K562 (cell line): ENCODE data around the gene SETDB1. TPM values are rescaled to one million over a fixed set of nuclear protein-coding genes. Genes with fewer than 3 reads are reported as not detected.

Experiments used
- ARID1B ChIP-seq: fragments of 450-650 bp; IDR thresholded peaks from 2 replicates; pipeline ENCODE4 v1.6.1; 2016; ENCODE audit warnings: antibody characterized with exemption, mild to moderate bottlenecking, inconsistent platforms
- BCL6 ChIP-seq: fragments of 250-450 bp; sonication (Bioruptor Pico); IDR thresholded peaks from 2 replicates; pipeline ENCODE4 v1.4.0; 2020
- CBFA2T3 ChIP-seq: fragments of 450-650 bp; IDR thresholded peaks from 2 replicates; pipeline ENCODE4 v1.6.1; 2017
- DMBX1 ChIP-seq: fragments of 250-450 bp; sonication (Bioruptor Pico); IDR thresholded peaks from 2 replicates; pipeline ENCODE4 v1.8.0; 2022; ENCODE audit warnings: inconsistent platforms, mild to moderate bottlenecking, moderate library complexity, borderline replicate concordance
- ETS2 ChIP-seq: IDR thresholded peaks from 2 replicates; pipeline ENCODE4 v1.6.1; 2016; ENCODE audit warnings: borderline replicate concordance, missing genetic modification characterization, mild to moderate bottlenecking, moderate library complexity, missing compliant biosample characterization; ENCODE audit not compliant: poor library complexity, severe bottlenecking
- GABPA ChIP-seq: fragments of 200-800 bp; sonication (Bioruptor generic); conservative IDR thresholded peaks from 2 replicates; pipeline ENCODE4 v1.6.1; 2016; ENCODE audit warnings: low read depth, missing genetic modification characterization, missing compliant biosample characterization
- MEF2D ChIP-seq: conservative IDR thresholded peaks from 2 replicates; pipeline ENCODE4 v1.6.1; 2016; ENCODE audit warnings: low read depth, missing genetic modification characterization, missing compliant biosample characterization
- POLR2A ChIP-seq: fragments of 450-650 bp; conservative IDR thresholded peaks from 2 replicates; pipeline ENCODE4 v1.6.1; 2016
- RBM14 ChIP-seq: fragments of 200-400 bp; formaldehyde crosslinking; IDR thresholded peaks from 2 replicates; pipeline ENCODE4 v1.6.1; 2018; ENCODE audit warnings: low read depth, mild to moderate bottlenecking, low read length, moderate library complexity, borderline replicate concordance; ENCODE audit not compliant: insufficient read depth
- RBM22 ChIP-seq: fragments of 200-400 bp; formaldehyde crosslinking; IDR thresholded peaks from 2 replicates; pipeline ENCODE4 v1.6.1; 2018; ENCODE audit warnings: low read length, low read depth; ENCODE audit not compliant: poor library complexity, severe bottlenecking
- REST ChIP-seq, 2 experiments: fragments of 450-650 bp; formaldehyde crosslinking in 1 of 2; IDR thresholded peaks; 2 replicates each; pipeline versions ENCODE4 v1.4.0 to v1.6.1; 2014 to 2020; ENCODE audit warnings: mild to moderate bottlenecking in 2 of 2, borderline replicate concordance in 1 of 2, low read depth in 1 of 2
- SAFB2 ChIP-seq: fragments of 200-400 bp; formaldehyde crosslinking; IDR thresholded peaks from 2 replicates; pipeline ENCODE4 v1.6.1; 2018; ENCODE audit warnings: borderline replicate concordance, low read length, low read depth, moderate library complexity; ENCODE audit not compliant: severe bottlenecking
- SOX6 ChIP-seq: fragments of 450-650 bp; IDR thresholded peaks from 2 replicates; pipeline ENCODE4 v1.6.1; 2014; ENCODE audit warnings: mild to moderate bottlenecking
- SRSF3 ChIP-seq: fragments of 200-400 bp; formaldehyde crosslinking; IDR thresholded peaks from 2 replicates; pipeline ENCODE4 v1.6.1; 2016; ENCODE audit warnings: mild to moderate bottlenecking, low read length, moderate library complexity; ENCODE audit not compliant: insufficient read depth
- SUPT5H ChIP-seq: fragments of 450-650 bp; IDR thresholded peaks from 2 replicates; pipeline ENCODE4 v1.6.1; 2016
- U2AF2 ChIP-seq: fragments of 200-400 bp; formaldehyde crosslinking; optimal IDR thresholded peaks from 2 replicates; pipeline ENCODE3; 2017; ENCODE audit warnings: low read depth, mild to moderate bottlenecking, low read length
- XRCC4 ChIP-seq: IDR thresholded peaks from one replicate; pipeline ENCODE4 v1.6.1; 2011; ENCODE audit not compliant: insufficient read depth, insufficient read length; ENCODE audit errors: extremely low read depth
- ZNF175 ChIP-seq: fragments of 200-800 bp; sonication (Bioruptor generic); IDR thresholded peaks from 2 replicates; pipeline ENCODE4 v1.6.1; 2016; ENCODE audit warnings: low read depth, mild to moderate bottlenecking, missing genetic modification characterization, missing compliant biosample characterization
- ZNF197 ChIP-seq: fragments of 200-800 bp; sonication (Bioruptor generic); IDR thresholded peaks from 2 replicates; pipeline ENCODE4 v1.6.1; 2016; ENCODE audit warnings: low read depth, missing genetic modification characterization, missing compliant biosample characterization
- ZNF347 ChIP-seq: fragments of 450-650 bp; formaldehyde crosslinking; IDR thresholded peaks from 2 replicates; pipeline ENCODE4 v1.4.0; 2020; ENCODE audit warnings: low read depth, mild to moderate bottlenecking, moderate library complexity
- polyA plus RNA-seq, 8 experiments: library from polyadenylated mRNA; depleted of rRNA in 4 of 8; stranded (reverse) in 5 of 8; unstranded in 3 of 8; fragments of >200 nt; fragmentation: Nextera tagmentation in 2 of 8; fragmentation: Illumina TruSeq in 1 of 8; extraction: Ambion mirVana in 2 of 8; extraction: Trizol in 1 of 8; gene quantifications; 2 replicates each; pipeline versions ENCODE4 v1.2.1 to v1.2.3, GENCODE V29; 2011 to 2014; ENCODE audit warnings: inconsistent platforms in 1 of 8, missing spikeins in 1 of 8
- total RNA-seq, 7 experiments: library from RNA; depleted of rRNA in 6 of 7; stranded (reverse); fragments of >200 nt in 6 of 7; fragmentation: Illumina TruSeq in 2 of 7; extraction: Trizol in 2 of 7; gene quantifications; 2 replicates each; pipeline versions ENCODE4 v1.2.1 to v1.2.3, GENCODE V29; 2011 to 2021; ENCODE audit warnings: low replicate concordance in 1 of 7

The SETDB1 gene
- total and polyA plus RNA-seq, 9 of the 15 experiments (the other 6 are each of a cell fraction or from before 2014, with no cell fraction given) = 21.5 to 64.4 (median 42.0) TPM

- peak; percentile 79 for TF ChIP-seq REST (IDR thresholded peaks at IDR 0.05; ENCODE audit: borderline replicate concordance)
- TF ChIP-seq REST (CRISPR knock-in tag; IDR thresholded peaks at IDR 0.05; ENCODE audit: low read depth) = no peak
- 0 out of 2 replicates have a peak, but pooled peaks have one; percentile 34 for TF ChIP-seq POLR2A
- TF ChIP-seq ZNF175 = no peak
- TF ChIP-seq RBM14 = no peak
- no peak for TF ChIP-seq GABPA (tag)
- no peak for TF ChIP-seq SRSF3
- no peak for TF ChIP-seq ETS2 (tag)
- TF ChIP-seq ARID1B = peak; percentile 20; the same call in 1 of the 2 replicates
- no peak for TF ChIP-seq BCL6 (CRISPR knock-in tag)
- TF ChIP-seq XRCC4 = no peak
- TF ChIP-seq SAFB2 = no peak
- TF ChIP-seq CBFA2T3 = no peak
- no peak for TF ChIP-seq MEF2D (tag)
- peak; percentile 42; the same call in 1 of the 2 replicates for TF ChIP-seq SOX6
- TF ChIP-seq DMBX1 = peak; percentile 56; the same call in 1 of the 2 replicates
- no peak for TF ChIP-seq RBM22
- TF ChIP-seq U2AF2 = no peak
- TF ChIP-seq SUPT5H = no peak
- TF ChIP-seq ZNF347 (CRISPR knock-in tag) = no peak
- 0 out of 2 replicates have a peak, but pooled peaks have one; percentile 12 for TF ChIP-seq ZNF197 (CRISPR knock-in tag)
These were observed 53.2 kb downstream of the SETDB1 start (continued) for GRCh38 chr1:150979092-150980056.
